ENCODE results near the gene NALCN. TPM values are rescaled to one million over a fixed set of nuclear protein-coding genes. Genes with fewer than 3 reads are reported as not detected.

The NALCN gene
- total and polyA plus RNA-seq, 2 donors (not counting 1 experiment from before 2014, with no cell fraction given), result not detected

DNA sequence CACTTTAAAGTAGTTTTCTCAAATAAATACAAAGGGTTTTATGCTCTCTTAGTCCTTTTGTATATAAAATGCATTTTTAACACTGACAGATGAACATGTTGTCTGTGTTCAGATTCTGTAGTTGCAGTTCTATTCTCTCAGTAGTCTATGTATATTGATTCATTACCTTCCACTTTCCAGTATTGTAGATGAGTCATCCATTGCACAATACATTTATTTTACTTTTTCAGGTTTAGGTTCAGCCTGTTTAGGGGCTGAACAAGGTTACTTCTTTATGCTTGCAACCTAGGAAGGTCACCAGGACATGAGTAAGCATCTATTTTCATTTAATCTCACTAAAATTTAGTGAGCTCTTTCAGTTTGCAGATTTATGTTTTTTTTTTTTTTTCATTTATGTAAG is 173.6 kb downstream of the NALCN start:
- Histone ChIP-seq H3K4me2 (replicated peaks; ENCODE audit: low read depth, low read length, poor library complexity, severe bottlenecking) (no peak overlapping the region), H3K4me1 (ENCODE audit: control insufficient read depth in 2 of 2, insufficient read depth in 2 of 2, low read length in 2 of 2) (no peaks in the 10 kb centered on the region), H4K20me1 (ENCODE audit: control insufficient read depth, insufficient read depth, low read length, poor library complexity, severe bottlenecking) (no peaks in the 10 kb centered on the region), H3K27ac (ENCODE audit: low read length in 2 of 2) (no peak overlapping the region), H3K4me3 (ENCODE audit: control extremely low read depth in 1 of 5, extremely low read depth in 1 of 5, insufficient read depth in 1 of 5, low read depth in 2 of 5, low read length in 4 of 5) (no peak overlapping the region), H2AFZ (ENCODE audit: insufficient read depth, low read depth, low read length, poor library complexity, severe bottlenecking) (no peak overlapping the region), H3K27me3 (replicated peaks in 1 of 4; ENCODE audit: control extremely low read depth in 1 of 4, control insufficient read depth in 3 of 4, insufficient read depth in 4 of 4, low read length in 3 of 4) (no peaks in the 10 kb centered on the region), H3K9me3 (ENCODE audit: control extremely low read depth in 1 of 3, control insufficient read depth in 2 of 3, insufficient read depth in 1 of 3, low read length in 2 of 3) (no peaks in the 10 kb centered on the region), H3K9ac (ENCODE audit: low read length) (no peak overlapping the region), H3K36me3 (replicated peaks in 1 of 2; ENCODE audit: control extremely low read depth in 1 of 2, control insufficient read depth in 1 of 2, extremely low read depth in 1 of 2, insufficient read depth in 2 of 2, low read length in 1 of 2) (no peaks in the 10 kb centered on the region), H3K79me2 (ENCODE audit: control insufficient read depth, insufficient read depth, low read length) (no peaks in the 10 kb centered on the region)
- DNase-seq (no peak), ATAC-seq (ENCODE audit: low read depth) (no peak)
- no peak overlapping the region for H3K4me3 Mint-ChIP-seq
- ChIA-PET CTCF (no interaction called here), POLR2A (no interaction called here)
- H3K27ac Mint-ChIP-seq, result no peak overlapping the region
- no peaks in the 10 kb centered on the region for H3K27me3 Mint-ChIP-seq
- H3K9me3 Mint-ChIP-seq (ENCODE audit: insufficient read depth), result no peaks in the 10 kb centered on the region
- TF ChIP-seq EZH2 (IDR thresholded peaks at IDR 0.05; ENCODE audit: borderline replicate concordance, insufficient read depth, low read depth, low read length, poor library complexity, severe bottlenecking), result no peak
- TF ChIP-seq, protein P1, sequence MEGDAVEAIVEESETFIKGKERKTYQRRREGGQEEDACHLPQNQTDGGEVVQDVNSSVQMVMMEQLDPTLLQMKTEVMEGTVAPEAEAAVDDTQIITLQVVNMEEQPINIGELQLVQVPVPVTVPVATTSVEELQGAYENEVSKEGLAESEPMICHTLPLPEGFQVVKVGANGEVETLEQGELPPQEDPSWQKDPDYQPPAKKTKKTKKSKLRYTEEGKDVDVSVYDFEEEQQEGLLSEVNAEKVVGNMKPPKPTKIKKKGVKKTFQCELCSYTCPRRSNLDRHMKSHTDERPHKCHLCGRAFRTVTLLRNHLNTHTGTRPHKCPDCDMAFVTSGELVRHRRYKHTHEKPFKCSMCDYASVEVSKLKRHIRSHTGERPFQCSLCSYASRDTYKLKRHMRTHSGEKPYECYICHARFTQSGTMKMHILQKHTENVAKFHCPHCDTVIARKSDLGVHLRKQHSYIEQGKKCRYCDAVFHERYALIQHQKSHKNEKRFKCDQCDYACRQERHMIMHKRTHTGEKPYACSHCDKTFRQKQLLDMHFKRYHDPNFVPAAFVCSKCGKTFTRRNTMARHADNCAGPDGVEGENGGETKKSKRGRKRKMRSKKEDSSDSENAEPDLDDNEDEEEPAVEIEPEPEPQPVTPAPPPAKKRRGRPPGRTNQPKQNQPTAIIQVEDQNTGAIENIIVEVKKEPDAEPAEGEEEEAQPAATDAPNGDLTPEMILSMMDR (IDR thresholded peaks at IDR 0.05), result no peak
- H3K4me1 Mint-ChIP-seq, result no peaks in the 10 kb centered on the region
- intact Hi-C loops (cut with micrococcal nuclease), result no loop called here

DNA sequence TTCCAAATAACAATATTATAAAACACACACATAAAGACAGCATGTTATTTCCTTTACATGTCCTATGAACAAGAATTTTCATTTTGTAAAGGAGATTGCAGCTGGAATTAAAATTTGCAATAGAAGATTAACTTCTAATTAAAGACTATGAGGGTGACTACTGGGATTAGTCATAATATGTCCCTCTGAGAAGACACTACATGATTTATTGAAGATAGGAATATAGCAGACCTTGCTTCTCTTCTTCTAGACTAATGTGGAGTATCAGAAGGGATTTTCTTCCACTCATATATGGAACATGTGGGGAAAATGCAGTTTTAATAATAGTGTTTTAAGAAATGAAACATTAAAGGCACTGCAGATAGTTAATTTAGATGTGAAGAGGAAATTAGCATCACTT is 177.8 kb downstream of the NALCN start:
- H3K27me3 ChIP-seq (replicated peaks in 1 of 4; ENCODE audit: control extremely low read depth in 1 of 4, control insufficient read depth in 3 of 4, insufficient read depth in 4 of 4, low read length in 3 of 4), result no peaks in the 10 kb centered on the region
- intact Hi-C loops (cut with micrococcal nuclease), result no loop called here
- CTCF ChIA-PET, result no interaction called here
- H3K4me1 ChIP-seq (ENCODE audit: control insufficient read depth in 2 of 2, insufficient read depth in 2 of 2, low read length in 2 of 2), result no peaks in the 10 kb centered on the region
- H3K4me2 ChIP-seq (replicated peaks; ENCODE audit: low read depth, low read length, poor library complexity, severe bottlenecking), result no peak overlapping the region
- H3K4me1 Mint-ChIP-seq, result no peaks in the 10 kb centered on the region
- no peaks in the 10 kb centered on the region for H3K9me3 Mint-ChIP-seq (ENCODE audit: insufficient read depth)
- no peaks in the 10 kb centered on the region for H3K9me3 ChIP-seq (ENCODE audit: control extremely low read depth in 1 of 3, control insufficient read depth in 2 of 3, insufficient read depth in 1 of 3, low read length in 2 of 3)
- no peak overlapping the region for H3K9ac ChIP-seq (ENCODE audit: low read length)
- no peaks in the 10 kb centered on the region for H3K27me3 Mint-ChIP-seq
- H3K4me3 Mint-ChIP-seq, result no peak overlapping the region
- no peak overlapping the region for H3K27ac ChIP-seq (ENCODE audit: low read length in 2 of 2)
- no peak for TF ChIP-seq EZH2 (IDR thresholded peaks at IDR 0.05; ENCODE audit: borderline replicate concordance, insufficient read depth, low read depth, low read length, poor library complexity, severe bottlenecking)
- TF ChIP-seq, protein P1 (IDR thresholded peaks at IDR 0.05), result no peak
- POLR2A ChIA-PET, result no interaction called here
- no peaks in the 10 kb centered on the region for H4K20me1 ChIP-seq (ENCODE audit: control insufficient read depth, insufficient read depth, low read length, poor library complexity, severe bottlenecking)
- no peaks in the 10 kb centered on the region for H3K79me2 ChIP-seq (ENCODE audit: control insufficient read depth, insufficient read depth, low read length)
- no peak overlapping the region for H3K27ac Mint-ChIP-seq
- DNase-seq (no peak), ATAC-seq (ENCODE audit: low read depth) (no peak)
- no peak overlapping the region for H3K4me3 ChIP-seq (ENCODE audit: control extremely low read depth in 1 of 5, extremely low read depth in 1 of 5, insufficient read depth in 1 of 5, low read depth in 2 of 5, low read length in 4 of 5)
- H3K36me3 ChIP-seq (replicated peaks in 1 of 2; ENCODE audit: control extremely low read depth in 1 of 2, control insufficient read depth in 1 of 2, extremely low read depth in 1 of 2, insufficient read depth in 2 of 2, low read length in 1 of 2), result no peaks in the 10 kb centered on the region
- no peak overlapping the region for H2AFZ ChIP-seq (ENCODE audit: insufficient read depth, low read depth, low read length, poor library complexity, severe bottlenecking)

Data from B cell (primary cell).